ENCODE data around the gene SLC25A43.
A peak's percentile ranks its signal among the peaks of the same experiment; 100 is the strongest.

SLC25A43 gene

DNA sequence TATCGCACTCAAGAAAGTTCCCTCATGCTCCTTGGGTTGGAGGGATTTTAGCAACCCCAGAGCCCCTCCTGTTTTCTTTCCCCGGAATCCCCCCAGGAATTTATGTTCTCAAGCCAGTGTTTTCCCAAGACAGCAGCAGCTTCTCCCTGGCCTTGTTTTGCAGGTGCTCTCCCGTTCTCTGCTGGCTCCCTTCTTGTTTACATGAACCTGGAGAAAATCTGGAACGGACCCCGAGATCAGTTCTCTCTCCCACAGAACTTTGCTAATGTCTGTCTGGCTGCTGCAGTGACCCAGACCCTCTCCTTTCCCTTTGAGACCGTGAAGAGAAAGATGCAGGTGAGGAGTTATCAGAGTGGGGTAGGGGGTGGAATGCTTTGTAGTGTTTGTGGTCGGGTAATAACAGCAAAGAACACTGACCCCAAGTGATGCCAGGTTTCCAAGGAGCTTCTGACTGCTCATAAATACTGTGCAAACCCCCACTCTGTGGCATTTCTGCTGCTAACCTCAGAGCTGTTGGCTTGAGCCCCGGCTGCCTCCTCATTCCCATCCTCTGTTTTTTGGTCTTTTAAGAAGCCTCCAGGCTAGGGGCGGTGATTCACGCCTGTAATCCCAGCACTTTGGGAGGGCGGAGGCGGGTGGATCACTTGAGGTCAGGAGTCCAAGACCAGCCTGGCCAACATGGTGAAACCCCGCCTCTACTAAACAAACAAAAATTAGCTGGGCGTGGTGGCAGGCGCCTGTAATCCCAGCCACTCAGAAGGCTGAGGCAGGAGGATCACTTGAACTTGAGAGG, 11.1 kb downstream of the SLC25A43 start:
- DNase-seq (ENCODE audit: extremely low read depth, low read depth), result peak; percentile 43
- TF ChIP-seq, protein P1, sequence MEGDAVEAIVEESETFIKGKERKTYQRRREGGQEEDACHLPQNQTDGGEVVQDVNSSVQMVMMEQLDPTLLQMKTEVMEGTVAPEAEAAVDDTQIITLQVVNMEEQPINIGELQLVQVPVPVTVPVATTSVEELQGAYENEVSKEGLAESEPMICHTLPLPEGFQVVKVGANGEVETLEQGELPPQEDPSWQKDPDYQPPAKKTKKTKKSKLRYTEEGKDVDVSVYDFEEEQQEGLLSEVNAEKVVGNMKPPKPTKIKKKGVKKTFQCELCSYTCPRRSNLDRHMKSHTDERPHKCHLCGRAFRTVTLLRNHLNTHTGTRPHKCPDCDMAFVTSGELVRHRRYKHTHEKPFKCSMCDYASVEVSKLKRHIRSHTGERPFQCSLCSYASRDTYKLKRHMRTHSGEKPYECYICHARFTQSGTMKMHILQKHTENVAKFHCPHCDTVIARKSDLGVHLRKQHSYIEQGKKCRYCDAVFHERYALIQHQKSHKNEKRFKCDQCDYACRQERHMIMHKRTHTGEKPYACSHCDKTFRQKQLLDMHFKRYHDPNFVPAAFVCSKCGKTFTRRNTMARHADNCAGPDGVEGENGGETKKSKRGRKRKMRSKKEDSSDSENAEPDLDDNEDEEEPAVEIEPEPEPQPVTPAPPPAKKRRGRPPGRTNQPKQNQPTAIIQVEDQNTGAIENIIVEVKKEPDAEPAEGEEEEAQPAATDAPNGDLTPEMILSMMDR (IDR thresholded peaks at IDR 0.05; ENCODE audit: low read depth, low read length, missing control alignments), result no peak
- H3K4me3 ChIP-seq (replicated peaks; ENCODE audit: low read depth, low read length), result no peak overlapping the region

DNA sequence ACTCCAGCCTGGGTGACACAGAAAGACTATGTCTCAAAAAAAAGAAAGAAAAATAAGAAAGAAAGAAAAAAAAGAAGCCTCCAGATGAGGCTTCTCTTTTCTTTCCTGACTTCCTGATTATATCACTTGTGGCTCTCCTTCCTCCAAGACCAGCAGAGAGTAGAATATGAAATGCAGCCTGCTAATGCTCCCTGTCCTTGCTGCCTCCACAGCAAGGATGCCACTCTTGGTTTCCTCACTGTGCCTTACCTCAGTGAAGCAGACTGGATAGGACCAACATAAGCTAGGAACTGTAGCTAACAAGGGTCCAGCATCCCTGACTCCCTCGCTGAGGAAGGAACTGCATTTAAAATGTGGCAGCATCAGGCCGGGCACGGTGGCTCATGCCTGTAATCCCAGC, 11.7 kb downstream of the SLC25A43 start:
- no peak overlapping the region for H3K4me3 ChIP-seq (replicated peaks; ENCODE audit: low read depth, low read length)
- TF ChIP-seq, protein P1 (IDR thresholded peaks at IDR 0.05; ENCODE audit: low read depth, low read length, missing control alignments), result no peak
- no peak for DNase-seq (ENCODE audit: extremely low read depth, low read depth)

DNA sequence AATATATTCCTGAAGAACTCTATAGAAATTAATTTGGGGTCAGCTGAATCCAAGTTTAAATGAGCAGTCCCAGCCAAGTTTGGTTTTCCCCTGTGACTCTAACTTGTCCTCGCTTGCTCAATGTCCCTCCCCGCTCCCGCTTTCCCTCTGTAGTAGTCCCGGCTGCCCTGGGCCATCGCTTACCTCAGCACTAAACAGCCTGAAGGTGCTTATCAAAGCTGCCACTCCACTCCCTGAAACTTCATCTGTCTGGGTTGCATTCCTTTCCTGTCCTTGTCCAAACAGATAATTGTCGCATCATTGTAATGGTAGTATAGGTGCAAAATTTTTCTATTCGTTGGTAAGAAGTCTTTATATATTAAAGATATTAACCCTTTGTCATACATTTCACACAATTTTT, 12.8 kb downstream of the SLC25A43 start:
- H3K4me3 ChIP-seq (replicated peaks; ENCODE audit: low read depth, low read length), result no peak overlapping the region
- no peak for DNase-seq (ENCODE audit: extremely low read depth, low read depth)
- TF ChIP-seq, protein P1 (IDR thresholded peaks at IDR 0.05; ENCODE audit: low read depth, low read length, missing control alignments), result no peak

DNA sequence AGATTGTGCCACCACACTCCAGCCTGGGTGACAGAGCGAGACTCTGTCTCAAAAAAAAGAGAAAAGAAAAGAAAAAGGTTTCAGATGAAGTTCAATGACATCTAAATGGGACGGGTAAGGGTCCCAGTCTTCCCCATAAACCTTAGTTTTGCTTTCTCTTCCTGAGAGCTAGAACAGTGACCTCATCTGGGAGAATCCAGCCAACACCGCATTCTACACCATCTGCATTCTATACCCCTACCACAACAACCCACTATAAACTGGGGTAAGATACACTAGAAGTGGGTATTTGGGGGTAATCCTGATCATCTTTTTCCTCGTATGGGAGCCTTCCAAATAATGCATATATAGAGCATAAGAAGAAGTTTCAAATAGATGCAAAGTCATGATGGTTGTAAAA, 18.2 kb downstream of the SLC25A43 start:
- no peak for DNase-seq (ENCODE audit: extremely low read depth, low read depth)
- H3K4me3 ChIP-seq (replicated peaks; ENCODE audit: low read depth, low read length), result no peak overlapping the region
- TF ChIP-seq, protein P1 (IDR thresholded peaks at IDR 0.05; ENCODE audit: low read depth, low read length, missing control alignments), result no peak

DNA sequence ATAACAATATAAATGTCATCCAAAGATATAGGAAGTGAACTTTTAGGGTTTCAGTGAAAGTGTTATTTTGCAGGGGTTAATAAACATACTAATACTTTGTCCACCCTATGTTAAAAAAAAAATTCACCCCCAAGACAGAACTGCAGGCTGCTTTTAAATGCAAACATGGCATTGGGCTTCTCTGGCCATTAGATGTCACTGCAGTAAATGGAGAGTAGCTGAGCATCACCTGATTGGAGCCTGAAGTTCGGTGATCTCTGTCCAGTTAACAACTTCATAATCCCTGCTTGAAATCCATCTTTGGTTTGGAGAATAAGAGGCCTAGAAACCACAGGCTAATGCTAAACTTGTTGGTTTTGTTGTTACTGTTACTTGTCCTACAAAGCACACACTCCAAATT, 18.7 kb downstream of the SLC25A43 start:
- no peak overlapping the region for H3K4me3 ChIP-seq (replicated peaks; ENCODE audit: low read depth, low read length)
- DNase-seq (ENCODE audit: extremely low read depth, low read depth), result no peak
- TF ChIP-seq, protein P1 (IDR thresholded peaks at IDR 0.05; ENCODE audit: low read depth, low read length, missing control alignments), result no peak

DNA sequence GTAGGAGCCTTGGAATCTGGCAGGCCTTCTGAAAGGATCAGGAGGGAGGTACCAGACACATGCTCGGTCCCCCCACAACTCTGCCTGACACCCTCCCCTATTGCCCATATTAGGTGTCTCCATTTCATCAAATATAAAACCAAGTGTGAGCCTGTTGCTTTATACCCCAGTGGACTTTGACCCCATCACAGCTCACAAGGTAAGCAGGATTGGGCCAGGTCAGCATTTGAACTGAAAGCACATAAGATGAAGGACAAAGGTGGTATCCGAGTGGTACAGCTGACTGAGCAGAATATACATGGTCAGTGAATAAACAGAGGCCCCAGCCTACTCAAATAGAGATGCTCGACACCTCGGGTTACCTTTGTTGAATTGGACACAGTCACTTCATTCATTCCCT, 20.0 kb downstream of the SLC25A43 start:
- TF ChIP-seq, protein P1 (IDR thresholded peaks at IDR 0.05; ENCODE audit: low read depth, low read length, missing control alignments), result no peak
- no peak overlapping the region for H3K4me3 ChIP-seq (replicated peaks; ENCODE audit: low read depth, low read length)
- DNase-seq (ENCODE audit: extremely low read depth, low read depth), result no peak

DNA sequence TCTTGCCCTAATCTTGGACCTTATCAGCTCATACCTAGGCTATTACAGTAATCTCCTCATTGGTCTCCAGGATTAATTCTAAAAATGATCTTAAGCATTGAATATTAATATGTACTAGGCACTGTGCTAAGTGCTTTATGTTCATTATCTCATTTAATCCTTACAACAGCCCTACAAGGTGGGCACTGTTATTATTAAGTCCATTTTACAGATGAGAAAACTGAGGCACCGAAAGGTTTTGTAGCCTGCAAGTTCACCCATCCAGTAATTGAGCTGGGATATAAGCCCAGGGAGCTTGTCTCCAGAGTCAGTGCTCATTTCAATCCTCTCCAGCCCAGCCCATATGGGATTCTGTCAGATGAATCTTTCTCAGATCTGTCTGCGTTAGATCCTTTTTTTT, 20.8 kb downstream of the SLC25A43 start:
- H3K4me3 ChIP-seq (replicated peaks; ENCODE audit: low read depth, low read length), result no peak overlapping the region
- no peak for DNase-seq (ENCODE audit: extremely low read depth, low read depth)
- TF ChIP-seq, protein P1 (IDR thresholded peaks at IDR 0.05; ENCODE audit: low read depth, low read length, missing control alignments), result no peak

All from HFF-Myc (cell line).